NCI-H1417 (cell line): ENCODE measurements around the gene ERBB4.
"Not testable (repeated sequence)": the region's sequence is repeated elsewhere in the genome, so short reads cannot be mapped to it uniquely, and the experiment has no call there.

Source experiments
- DNase-seq, 3 experiments: peaks; one replicate each; lab custom pipeline; 2025; lab: John Stamatoyannopoulos, UW

Gene ERBB4

GRCh38 chr2:212146416-212146815 lies 392.2 kb downstream of the ERBB4 start:
- DNase-seq: no peak

- no peak for DNase-seq
These were observed 393.5 kb downstream of the ERBB4 start for GRCh38 chr2:212145121-212145520.

- DNase-seq: no peak
These were observed 396.0 kb downstream of the ERBB4 start for GRCh38 chr2:212142631-212143030.

- no peak for DNase-seq
These were observed 397.1 kb downstream of the ERBB4 start for GRCh38 chr2:212141499-212141898.

DNA sequence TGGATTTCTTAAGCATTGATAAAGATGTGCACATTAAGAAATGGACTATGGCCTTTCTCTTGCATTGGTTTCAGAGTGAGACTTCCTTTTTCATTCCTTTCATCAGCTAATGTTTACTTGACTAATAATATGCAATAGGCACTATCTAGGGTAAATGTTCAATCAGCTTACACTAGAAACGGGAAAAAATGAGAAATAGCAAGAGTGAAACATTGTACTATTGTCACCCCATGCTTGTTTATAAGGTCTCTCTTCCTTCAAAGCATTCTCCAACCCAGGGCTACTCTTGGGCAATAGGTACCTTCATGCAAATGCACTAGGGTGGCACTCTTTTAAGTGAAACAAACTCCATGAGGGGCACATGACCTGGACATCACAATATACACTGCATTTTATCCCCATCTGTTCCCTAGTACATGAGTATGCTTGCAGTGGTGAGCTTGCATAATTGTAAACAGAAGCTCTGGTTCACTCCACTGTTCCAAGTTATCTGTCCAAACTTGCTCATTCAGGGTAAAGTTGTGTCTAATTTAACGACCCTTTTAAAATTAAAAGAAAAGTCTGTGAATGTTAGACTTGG lies 402.3 kb downstream of the ERBB4 start:
- no peak for DNase-seq

- peak; percentile 69 to 95 (median 70) for DNase-seq
These were observed 402.9 kb downstream of the ERBB4 start for GRCh38 chr2:212135739-212136138.

DNA sequence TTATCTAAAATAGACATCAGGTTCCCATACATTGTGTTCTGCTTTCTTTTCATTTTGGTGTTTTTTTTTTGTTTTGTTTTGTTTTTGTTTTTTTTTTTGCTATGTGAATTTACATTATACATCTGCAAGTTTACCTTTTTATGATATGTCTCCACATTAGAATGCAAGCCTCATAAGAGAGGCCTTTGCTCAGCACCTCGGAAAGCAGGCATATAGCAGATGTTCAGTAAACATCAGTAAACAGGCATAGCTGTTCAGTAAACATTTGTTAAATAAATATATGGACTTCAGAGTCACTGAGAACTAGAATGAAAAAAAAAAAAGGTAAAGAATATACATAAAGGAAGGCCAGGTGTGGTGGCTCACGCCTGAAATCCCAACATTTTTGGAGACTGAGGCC lies 405.3 kb downstream of the ERBB4 start:
- no peak for DNase-seq

DNA sequence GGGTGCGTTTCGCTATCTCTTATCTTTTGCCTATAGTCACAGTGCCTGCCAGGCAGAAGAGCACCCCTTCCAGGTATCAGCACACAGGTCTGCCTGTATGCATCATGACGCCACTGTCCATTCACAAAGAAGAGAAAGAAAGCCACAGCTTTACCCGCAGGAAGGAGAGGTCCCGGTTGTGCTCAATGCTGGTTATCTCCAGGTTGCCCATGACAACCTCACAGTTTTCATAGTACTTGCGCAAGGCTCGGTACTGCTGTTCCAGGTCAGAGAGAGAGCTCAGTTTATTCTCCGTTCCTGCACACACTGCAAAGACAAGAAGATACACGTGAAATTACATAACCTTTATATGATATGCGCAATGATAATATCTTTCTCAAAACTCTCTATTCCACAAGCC lies 414.0 kb downstream of the ERBB4 start:
- no peak for DNase-seq

DNA sequence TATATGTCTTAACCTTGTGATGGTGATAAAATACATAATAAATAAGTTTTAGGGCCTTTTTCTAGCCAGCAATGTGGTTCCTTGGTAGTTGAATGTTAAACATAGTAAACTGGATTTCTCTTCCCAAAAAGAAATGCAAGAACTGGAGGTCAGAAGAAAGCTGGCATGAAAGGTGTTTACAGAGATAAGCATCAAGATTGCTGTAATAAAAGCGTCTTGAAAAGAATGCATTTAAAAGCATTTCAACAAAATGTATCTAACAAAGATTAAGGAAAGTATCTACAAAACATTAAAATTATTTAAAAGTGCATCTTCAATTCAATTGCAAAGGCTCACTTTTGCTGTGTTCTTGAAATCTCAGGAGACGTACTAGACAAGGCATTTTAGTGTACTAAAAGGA lies 419.0 kb downstream of the ERBB4 start:
- DNase-seq: no peak

GRCh38 chr2:212117926-212118325 lies 420.7 kb downstream of the ERBB4 start:
- DNase-seq: peak in 1 of 3 experiments; percentile 29

DNA sequence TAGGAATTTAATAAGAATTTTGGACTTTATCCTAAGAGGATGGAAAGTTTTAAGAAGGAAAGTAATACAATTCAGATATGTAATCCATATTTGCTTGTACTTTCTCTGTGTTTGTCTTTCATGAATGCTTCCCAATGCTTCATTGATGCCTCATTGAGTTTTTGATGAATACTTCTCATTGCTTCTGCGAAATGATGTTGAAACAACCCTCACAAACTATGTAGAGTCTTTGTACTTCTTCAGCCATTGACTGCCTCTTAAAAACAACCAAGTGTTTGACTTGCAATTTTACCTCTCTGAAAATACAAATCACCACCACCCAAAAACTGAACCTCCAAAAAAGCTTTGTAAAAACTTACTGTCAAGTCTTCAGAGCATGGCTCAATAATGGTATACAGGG lies 424.1 kb downstream of the ERBB4 start:
- peak in 1 of 3 experiments; percentile 14 for DNase-seq

GRCh38 chr2:212112401-212112800 lies 426.2 kb downstream of the ERBB4 start:
- no peak for DNase-seq

GRCh38 chr2:212109792-212110680 lies 428.6 kb downstream of the ERBB4 start:
- no peak for DNase-seq

DNA sequence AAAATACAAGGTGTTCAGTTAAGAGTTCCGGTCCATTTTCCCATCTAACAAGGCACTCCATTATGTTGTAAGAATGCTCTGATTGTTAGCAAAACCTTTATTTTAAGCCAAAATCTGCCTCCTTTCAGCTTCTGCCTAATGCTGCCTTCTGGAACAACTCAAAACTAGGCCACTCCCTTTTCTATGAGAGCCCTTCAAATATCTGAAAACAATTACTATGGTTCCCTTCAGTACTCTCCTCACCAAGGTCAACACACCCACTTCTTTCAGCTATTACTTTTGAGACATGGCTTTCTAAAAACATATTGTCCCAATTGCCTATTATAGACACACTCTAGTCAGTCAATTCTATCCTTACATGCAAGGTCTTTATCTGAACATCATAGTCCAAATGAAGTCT lies 429.4 kb downstream of the ERBB4 start:
- DNase-seq: peak in 1 of 3 experiments; percentile 68

- DNase-seq: no peak
These were observed 430.6 kb downstream of the ERBB4 start for GRCh38 chr2:212107989-212108388.

GRCh38 chr2:212107014-212107413 lies 431.6 kb downstream of the ERBB4 start:
- DNase-seq: no peak

DNA sequence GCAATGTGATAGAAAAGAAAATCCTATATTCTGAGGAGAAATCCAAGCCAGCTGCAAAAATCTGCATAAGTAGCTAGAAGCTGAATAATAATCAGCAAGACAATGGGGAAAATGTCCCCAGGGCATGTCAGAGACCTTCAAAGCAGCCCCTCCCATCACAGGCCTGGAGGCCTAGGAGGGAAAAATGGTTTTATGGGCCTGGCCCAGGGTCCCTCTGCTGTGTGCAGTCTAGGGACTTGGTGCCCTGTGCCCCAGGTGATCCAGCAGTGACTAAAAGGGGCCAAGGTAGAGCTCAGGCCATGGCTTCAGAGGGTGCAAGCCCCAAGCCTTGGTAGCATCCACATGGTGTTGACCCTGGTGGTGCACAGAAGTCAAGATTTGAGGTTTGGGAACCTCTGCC lies 432.1 kb downstream of the ERBB4 start:
- DNase-seq: not testable (repeated sequence)

DNA sequence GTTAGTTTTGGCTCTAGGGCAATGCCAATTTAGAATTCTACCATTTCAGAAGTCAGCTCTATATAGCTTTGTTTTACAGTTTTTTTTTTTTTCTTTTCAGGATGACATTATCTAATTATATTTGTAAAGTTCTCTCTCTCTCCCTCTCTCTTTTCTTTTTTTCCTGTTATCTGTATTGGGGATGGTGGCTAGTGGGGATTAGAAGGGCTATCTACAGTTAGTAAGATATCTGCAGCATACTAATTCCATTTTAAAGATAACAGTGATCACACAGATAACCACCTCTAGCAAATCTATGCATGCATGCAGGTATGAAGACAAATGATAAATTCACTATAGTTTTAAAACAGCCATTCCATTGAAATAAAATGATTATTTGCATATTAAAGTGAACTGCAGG lies 438.9 kb downstream of the ERBB4 start:
- DNase-seq: no peak

- DNase-seq: no peak
These were observed 439.6 kb downstream of the ERBB4 start for GRCh38 chr2:212098966-212099365.

- peak in 1 of 3 experiments; percentile 17 for DNase-seq
These were observed 441.6 kb downstream of the ERBB4 start for GRCh38 chr2:212097001-212097400.

- DNase-seq: no peak
These were observed 448.7 kb downstream of the ERBB4 start for GRCh38 chr2:212089873-212090272.

GRCh38 chr2:212088353-212088752 lies 450.2 kb downstream of the ERBB4 start:
- no peak for DNase-seq

DNA sequence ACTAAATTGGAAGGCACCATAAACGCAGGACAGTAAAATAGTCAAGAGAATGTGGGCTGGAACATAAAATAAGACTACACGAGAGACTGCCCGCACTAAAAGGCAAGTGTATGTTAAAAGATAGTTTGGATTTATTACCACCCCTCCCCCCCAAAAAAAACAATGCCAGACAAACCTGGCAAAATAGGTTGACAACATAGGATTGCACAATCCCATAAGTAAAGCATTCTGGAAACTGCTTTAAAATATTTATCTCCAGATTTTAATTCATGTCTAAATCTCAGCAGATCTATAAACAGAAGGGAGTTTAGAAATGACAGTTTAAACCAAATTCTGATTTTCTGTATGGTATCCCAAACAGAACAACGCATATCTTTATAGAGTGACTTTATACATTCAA lies 455.1 kb downstream of the ERBB4 start:
- no peak for DNase-seq

GRCh38 chr2:212078103-212078502 lies 460.5 kb downstream of the ERBB4 start:
- DNase-seq: no peak
